ENCODE results near the gene FMN1.

FMN1 gene

GRCh38 chr15:33098094-33099058 is 96.1 kb downstream of the FMN1 start:
- no peaks in the 10 kb centered on the region for H3K4me1 ChIP-seq (ENCODE audit: control insufficient read depth, low read depth, low read length)

GRCh38 chr15:33096134-33096533 is 98.4 kb downstream of the FMN1 start:
- Histone ChIP-seq H3K27ac (ENCODE audit: low read length) (no peak overlapping the region), H3K4me1 (ENCODE audit: control insufficient read depth, low read depth, low read length) (no peaks in the 10 kb centered on the region), H3K36me3 (ENCODE audit: control insufficient read depth, low read depth, low read length) (no peaks in the 10 kb centered on the region), H3K9ac (ENCODE audit: low read length) (no peak overlapping the region), H3K27me3 (ENCODE audit: control insufficient read depth, insufficient read depth, low read length) (no peaks in the 10 kb centered on the region), H3K4me3 (ENCODE audit: low read length) (no peak overlapping the region), H3K9me3 (ENCODE audit: control insufficient read depth, low read depth, low read length) (no peaks in the 10 kb centered on the region)

More at GRCh38 chr15:33098094-33099058, 96.1 kb downstream of the FMN1 start:
- H3K9ac ChIP-seq (ENCODE audit: low read length): no peak overlapping the region
- no peaks in the 10 kb centered on the region for H3K27me3 ChIP-seq (ENCODE audit: control insufficient read depth, insufficient read depth, low read length)
- no peaks in the 10 kb centered on the region for H3K36me3 ChIP-seq (ENCODE audit: control insufficient read depth, low read depth, low read length)
- no peaks in the 10 kb centered on the region for H3K9me3 ChIP-seq (ENCODE audit: control insufficient read depth, low read depth, low read length)
- no peak overlapping the region for H3K27ac ChIP-seq (ENCODE audit: low read length)
- H3K4me3 ChIP-seq (ENCODE audit: low read length): no peak overlapping the region

GRCh38 chr15:33095641-33096040 is 98.9 kb downstream of the FMN1 start:
- Histone ChIP-seq H3K4me1 (ENCODE audit: control insufficient read depth, low read depth, low read length) (no peaks in the 10 kb centered on the region), H3K27me3 (ENCODE audit: control insufficient read depth, insufficient read depth, low read length) (no peaks in the 10 kb centered on the region), H3K9ac (ENCODE audit: low read length) (no peak overlapping the region), H3K9me3 (ENCODE audit: control insufficient read depth, low read depth, low read length) (no peaks in the 10 kb centered on the region), H3K4me3 (ENCODE audit: low read length) (no peak overlapping the region), H3K36me3 (ENCODE audit: control insufficient read depth, low read depth, low read length) (no peaks in the 10 kb centered on the region), H3K27ac (ENCODE audit: low read length) (no peak overlapping the region)

GRCh38 chr15:33094336-33094735 is 100.2 kb downstream of the FMN1 start:
- H3K4me3 ChIP-seq (ENCODE audit: low read length): no peak overlapping the region
- H3K27me3 ChIP-seq (ENCODE audit: control insufficient read depth, insufficient read depth, low read length): no peaks in the 10 kb centered on the region
- H3K9ac ChIP-seq (ENCODE audit: low read length): no peak overlapping the region
- H3K36me3 ChIP-seq (ENCODE audit: control insufficient read depth, low read depth, low read length): no peaks in the 10 kb centered on the region
- no peaks in the 10 kb centered on the region for H3K9me3 ChIP-seq (ENCODE audit: control insufficient read depth, low read depth, low read length)
- no peak overlapping the region for H3K27ac ChIP-seq (ENCODE audit: low read length)
- no peaks in the 10 kb centered on the region for H3K4me1 ChIP-seq (ENCODE audit: control insufficient read depth, low read depth, low read length)

- Histone ChIP-seq H3K27me3 (ENCODE audit: control insufficient read depth, insufficient read depth, low read length) (no peaks in the 10 kb centered on the region), H3K9ac (ENCODE audit: low read length) (no peak overlapping the region), H3K9me3 (ENCODE audit: control insufficient read depth, low read depth, low read length) (no peaks in the 10 kb centered on the region), H3K4me3 (ENCODE audit: low read length) (no peak overlapping the region), H3K27ac (ENCODE audit: low read length) (no peak overlapping the region), H3K36me3 (ENCODE audit: control insufficient read depth, low read depth, low read length) (no peaks in the 10 kb centered on the region), H3K4me1 (ENCODE audit: control insufficient read depth, low read depth, low read length) (no peaks in the 10 kb centered on the region)
Observed at GRCh38 chr15:33093222-33093621, 101.3 kb downstream of the FMN1 start.

GRCh38 chr15:33091983-33092693 is 102.4 kb downstream of the FMN1 start:
- no peak overlapping the region for H3K4me3 ChIP-seq (ENCODE audit: low read length)
- no peak overlapping the region for H3K27ac ChIP-seq (ENCODE audit: low read length)
- no peaks in the 10 kb centered on the region for H3K9me3 ChIP-seq (ENCODE audit: control insufficient read depth, low read depth, low read length)
- no peaks in the 10 kb centered on the region for H3K4me1 ChIP-seq (ENCODE audit: control insufficient read depth, low read depth, low read length)
- H3K36me3 ChIP-seq (ENCODE audit: control insufficient read depth, low read depth, low read length): no peaks in the 10 kb centered on the region
- no peaks in the 10 kb centered on the region for H3K27me3 ChIP-seq (ENCODE audit: control insufficient read depth, insufficient read depth, low read length)
- no peak overlapping the region for H3K9ac ChIP-seq (ENCODE audit: low read length)

- H3K36me3 ChIP-seq (ENCODE audit: control insufficient read depth, low read depth, low read length): no peaks in the 10 kb centered on the region
- no peaks in the 10 kb centered on the region for H3K9me3 ChIP-seq (ENCODE audit: control insufficient read depth, low read depth, low read length)
- H3K4me1 ChIP-seq (ENCODE audit: control insufficient read depth, low read depth, low read length): no peaks in the 10 kb centered on the region
- no peaks in the 10 kb centered on the region for H3K27me3 ChIP-seq (ENCODE audit: control insufficient read depth, insufficient read depth, low read length)
- H3K27ac ChIP-seq (ENCODE audit: low read length): no peak overlapping the region
- H3K9ac ChIP-seq (ENCODE audit: low read length): no peak overlapping the region
- H3K4me3 ChIP-seq (ENCODE audit: low read length): no peak overlapping the region
Observed at GRCh38 chr15:33089878-33090757, 104.4 kb downstream of the FMN1 start.

GRCh38 chr15:33089165-33089877 is 105.2 kb downstream of the FMN1 start:
- Histone ChIP-seq H3K36me3 (ENCODE audit: control insufficient read depth, low read depth, low read length) (no peaks in the 10 kb centered on the region), H3K27ac (ENCODE audit: low read length) (no peak overlapping the region), H3K4me3 (ENCODE audit: low read length) (no peak overlapping the region), H3K9ac (ENCODE audit: low read length) (no peak overlapping the region), H3K4me1 (ENCODE audit: control insufficient read depth, low read depth, low read length) (no peaks in the 10 kb centered on the region), H3K27me3 (ENCODE audit: control insufficient read depth, insufficient read depth, low read length) (no peaks in the 10 kb centered on the region), H3K9me3 (ENCODE audit: control insufficient read depth, low read depth, low read length) (no peaks in the 10 kb centered on the region)

GRCh38 chr15:33086500-33087121 is 107.9 kb downstream of the FMN1 start:
- no peak overlapping the region for H3K27ac ChIP-seq (ENCODE audit: low read length)
- H3K9me3 ChIP-seq (ENCODE audit: control insufficient read depth, low read depth, low read length): no peaks in the 10 kb centered on the region
- no peak overlapping the region for H3K4me3 ChIP-seq (ENCODE audit: low read length)
- no peaks in the 10 kb centered on the region for H3K27me3 ChIP-seq (ENCODE audit: control insufficient read depth, insufficient read depth, low read length)
- H3K9ac ChIP-seq (ENCODE audit: low read length): no peak overlapping the region
- no peaks in the 10 kb centered on the region for H3K36me3 ChIP-seq (ENCODE audit: control insufficient read depth, low read depth, low read length)
- H3K4me1 ChIP-seq (ENCODE audit: control insufficient read depth, low read depth, low read length): peaks cover 21% of the 10 kb centered on the region

GRCh38 chr15:33084661-33085060 is 109.9 kb downstream of the FMN1 start:
- no peak overlapping the region for H3K27ac ChIP-seq (ENCODE audit: low read length)
- no peaks in the 10 kb centered on the region for H3K36me3 ChIP-seq (ENCODE audit: control insufficient read depth, low read depth, low read length)
- peaks cover 21% of the 10 kb centered on the region for H3K4me1 ChIP-seq (ENCODE audit: control insufficient read depth, low read depth, low read length)
- H3K9ac ChIP-seq (ENCODE audit: low read length): no peak overlapping the region
- H3K9me3 ChIP-seq (ENCODE audit: control insufficient read depth, low read depth, low read length): no peaks in the 10 kb centered on the region
- H3K4me3 ChIP-seq (ENCODE audit: low read length): no peak overlapping the region
- no peaks in the 10 kb centered on the region for H3K27me3 ChIP-seq (ENCODE audit: control insufficient read depth, insufficient read depth, low read length)

Data from iPS-18a (cell line).